NCI-H1694 treated with DMSO at 0.1 percent for 48 hours (cell line): Measurements from ENCODE around the gene VSX2.
"Not testable (repeated sequence)": the region's sequence is repeated elsewhere in the genome, so short reads cannot be mapped to it uniquely, and the experiment has no call there.

Experiments
- DNase-seq: peaks from one replicate; lab custom pipeline; 2025; lab: John Stamatoyannopoulos, UW

The VSX2 gene

GRCh38 chr14:74259513-74259912 lies 20.3 kb downstream of the VSX2 start:
- DNase-seq, result no peak

- DNase-seq, result no peak
Observed at GRCh38 chr14:74260525-74261233, 21.4 kb downstream of the VSX2 start.

- peak; percentile 66 for DNase-seq
Observed at GRCh38 chr14:74261288-74261687, 22.0 kb downstream of the VSX2 start.

GRCh38 chr14:74262076-74262475 lies 22.8 kb downstream of the VSX2 start:
- DNase-seq, result no peak

GRCh38 chr14:74263181-74263580 lies 23.9 kb downstream of the VSX2 start:
- no peak for DNase-seq

GRCh38 chr14:74263921-74264320 lies 24.7 kb downstream of the VSX2 start:
- no peak for DNase-seq

- no peak for DNase-seq
Observed at GRCh38 chr14:74265301-74265965, 26.2 kb downstream of the VSX2 start.

GRCh38 chr14:74267588-74267987 lies 28.3 kb downstream of the VSX2 start:
- DNase-seq, result no peak

- DNase-seq, result not testable (repeated sequence)
Observed at GRCh38 chr14:74270382-74271177, 31.3 kb downstream of the VSX2 start.

- no peak for DNase-seq
Observed at GRCh38 chr14:74271365-74271764, 32.1 kb downstream of the VSX2 start.

GRCh38 chr14:74275241-74275841 lies 36.1 kb downstream of the VSX2 start:
- DNase-seq, result peak; percentile 99

GRCh38 chr14:74278080-74278479 lies 38.8 kb downstream of the VSX2 start:
- DNase-seq, result no peak

- DNase-seq, result no peak
Observed at GRCh38 chr14:74281069-74281468, 41.8 kb downstream of the VSX2 start.

- DNase-seq, result no peak
Observed at GRCh38 chr14:74286736-74287135, 47.5 kb downstream of the VSX2 start.

GRCh38 chr14:74289801-74290200 lies 50.6 kb downstream of the VSX2 start:
- no peak for DNase-seq

- DNase-seq, result peak; percentile 19
Observed at GRCh38 chr14:74290415-74290814, 51.2 kb downstream of the VSX2 start.

GRCh38 chr14:74292061-74292460 lies 52.8 kb downstream of the VSX2 start:
- DNase-seq, result no peak

GRCh38 chr14:74293606-74294005 lies 54.4 kb downstream of the VSX2 start:
- DNase-seq, result no peak

- no peak for DNase-seq
Observed at GRCh38 chr14:74296037-74296467, 56.8 kb downstream of the VSX2 start.

- no peak for DNase-seq
Observed at GRCh38 chr14:74297986-74298385, 58.7 kb downstream of the VSX2 start.

- no peak for DNase-seq
Observed at GRCh38 chr14:74299061-74299545, 59.9 kb downstream of the VSX2 start.

- no peak for DNase-seq
Observed at GRCh38 chr14:74301594-74302151, 62.4 kb downstream of the VSX2 start.
